ENCODE results near the gene THBS2.

Gene THBS2

GRCh38 chr6:169230946-169231789 is 22.5 kb downstream of the THBS2 start:
- TF ChIP-seq CTCF (IDR thresholded peaks at IDR 0.05; ENCODE audit: unreplicated experiment in 3 of 3), result no peak
- Mint-ChIP-seq H3K4me1 (peaks cover 13% of the 10 kb centered on the region), H3K36me3 (ENCODE audit: low read depth) (peaks cover 19% of the 10 kb centered on the region), H3K4me3 (no peak overlapping the region), H3K9me3 (peaks cover 2% of the 10 kb centered on the region), H3K27me3 (ENCODE audit: low read depth) (peaks cover 7% of the 10 kb centered on the region), H3K27ac (no peak overlapping the region)

- Mint-ChIP-seq H3K27ac (peak overlapping the region; percentile 4 to 53 (median 40)), H3K27me3 (ENCODE audit: low read depth) (peaks cover 7% of the 10 kb centered on the region), H3K9me3 (peaks cover 2% of the 10 kb centered on the region), H3K4me1 (peaks cover 13% of the 10 kb centered on the region), H3K4me3 (no peak overlapping the region), H3K36me3 (ENCODE audit: low read depth) (peaks cover 19% of the 10 kb centered on the region)
- no peak for TF ChIP-seq CTCF (IDR thresholded peaks at IDR 0.05; ENCODE audit: unreplicated experiment in 3 of 3)
Observed at GRCh38 chr6:169230322-169230665, 23.4 kb downstream of the THBS2 start.

- peaks cover 22% of the 10 kb centered on the region for H3K36me3 Mint-ChIP-seq (ENCODE audit: low read depth)
- peaks cover 2% of the 10 kb centered on the region for H3K9me3 Mint-ChIP-seq
- H3K4me3 Mint-ChIP-seq, result no peak overlapping the region
- no peak for TF ChIP-seq CTCF (IDR thresholded peaks at IDR 0.05; ENCODE audit: unreplicated experiment in 3 of 3)
- H3K27me3 Mint-ChIP-seq (ENCODE audit: low read depth), result peaks cover 7% of the 10 kb centered on the region
- peaks cover 13% of the 10 kb centered on the region for H3K4me1 Mint-ChIP-seq
- H3K27ac Mint-ChIP-seq, result peak overlapping the region; percentile 4 to 53 (median 40)
Observed at GRCh38 chr6:169229615-169230321, 23.9 kb downstream of the THBS2 start.

- Mint-ChIP-seq H3K27ac (no peak overlapping the region), H3K36me3 (ENCODE audit: low read depth) (peaks cover 11% of the 10 kb centered on the region), H3K9me3 (peaks cover 4% of the 10 kb centered on the region), H3K27me3 (ENCODE audit: low read depth) (peaks cover 6% of the 10 kb centered on the region), H3K4me1 (peaks cover 18% of the 10 kb centered on the region), H3K4me3 (no peak overlapping the region)
- no peak for TF ChIP-seq CTCF (IDR thresholded peaks at IDR 0.05; ENCODE audit: unreplicated experiment in 3 of 3)
Observed at GRCh38 chr6:169227116-169227515, 26.5 kb downstream of the THBS2 start.

GRCh38 chr6:169225887-169226286 is 27.8 kb downstream of the THBS2 start:
- TF ChIP-seq CTCF (IDR thresholded peaks at IDR 0.05; ENCODE audit: unreplicated experiment in 3 of 3), result no peak
- Mint-ChIP-seq H3K4me1 (peaks cover 18% of the 10 kb centered on the region), H3K27me3 (ENCODE audit: low read depth) (peaks cover 6% of the 10 kb centered on the region), H3K27ac (no peak overlapping the region), H3K36me3 (ENCODE audit: low read depth) (peaks cover 11% of the 10 kb centered on the region), H3K9me3 (peaks cover 4% of the 10 kb centered on the region), H3K4me3 (no peak overlapping the region)
